Amygdala (tissue), 56 donors: Measurements from ENCODE around the gene FAM163B.
"Not testable (repeated sequence)": the region's sequence is repeated elsewhere in the genome, so short reads cannot be mapped to it uniquely, and the experiment has no call there.

Experiments used
- DNase-seq, 56 donors: peaks; one replicate each; lab custom pipeline; 2025; lab: John Stamatoyannopoulos, UW

The FAM163B gene

GRCh38 chr9:133640580-133641395 is 31.6 kb upstream of the FAM163B start:
- no peak for DNase-seq

GRCh38 chr9:133640160-133640559 is 31.0 kb upstream of the FAM163B start:
- DNase-seq, result no peak

GRCh38 chr9:133639613-133640012 is 30.4 kb upstream of the FAM163B start:
- DNase-seq, result no peak

- no peak for DNase-seq
Measured at GRCh38 chr9:133638711-133639110, 29.5 kb upstream of the FAM163B start.

- DNase-seq, result no peak
Measured at GRCh38 chr9:133638076-133638475, 28.9 kb upstream of the FAM163B start.

GRCh38 chr9:133637451-133638055 is 28.4 kb upstream of the FAM163B start:
- no peak for DNase-seq

- no peak for DNase-seq
Measured at GRCh38 chr9:133636902-133637301, 27.7 kb upstream of the FAM163B start.

- no peak for DNase-seq
Measured at GRCh38 chr9:133635533-133636531, 26.6 kb upstream of the FAM163B start, which contains the start of gene DBH. TSS of gene DBH (plus strand) at chr9:133636363. CDS start at chr9:133636372, 9 bp downstream.

- DNase-seq, result no peak
Measured at GRCh38 chr9:133635098-133635497, 25.9 kb upstream of the FAM163B start.

- DNase-seq, result no peak
Measured at GRCh38 chr9:133634081-133634691, 25.0 kb upstream of the FAM163B start.

GRCh38 chr9:133633681-133634080 is 24.5 kb upstream of the FAM163B start:
- DNase-seq, result no peak

GRCh38 chr9:133632806-133633680 is 23.9 kb upstream of the FAM163B start:
- DNase-seq, result no peak

- no peak for DNase-seq
Measured at GRCh38 chr9:133631111-133631510, 21.9 kb upstream of the FAM163B start.

- no peak for DNase-seq
Measured at GRCh38 chr9:133629221-133630110, 20.3 kb upstream of the FAM163B start.

GRCh38 chr9:133628766-133629165 is 19.6 kb upstream of the FAM163B start:
- no peak for DNase-seq

GRCh38 chr9:133627341-133627740 is 18.2 kb upstream of the FAM163B start:
- DNase-seq, result no peak

- DNase-seq, result not testable (repeated sequence)
Measured at GRCh38 chr9:133626008-133626407, 16.8 kb upstream of the FAM163B start.

- no peak for DNase-seq
Measured at GRCh38 chr9:133622555-133622954, 13.4 kb upstream of the FAM163B start.
